Measurements from ENCODE around the gene PXMP4.
"Not testable (repeated sequence)": the region's sequence is repeated elsewhere in the genome, so short reads cannot be mapped to it uniquely, and the experiment has no call there.

Gene PXMP4

DNA sequence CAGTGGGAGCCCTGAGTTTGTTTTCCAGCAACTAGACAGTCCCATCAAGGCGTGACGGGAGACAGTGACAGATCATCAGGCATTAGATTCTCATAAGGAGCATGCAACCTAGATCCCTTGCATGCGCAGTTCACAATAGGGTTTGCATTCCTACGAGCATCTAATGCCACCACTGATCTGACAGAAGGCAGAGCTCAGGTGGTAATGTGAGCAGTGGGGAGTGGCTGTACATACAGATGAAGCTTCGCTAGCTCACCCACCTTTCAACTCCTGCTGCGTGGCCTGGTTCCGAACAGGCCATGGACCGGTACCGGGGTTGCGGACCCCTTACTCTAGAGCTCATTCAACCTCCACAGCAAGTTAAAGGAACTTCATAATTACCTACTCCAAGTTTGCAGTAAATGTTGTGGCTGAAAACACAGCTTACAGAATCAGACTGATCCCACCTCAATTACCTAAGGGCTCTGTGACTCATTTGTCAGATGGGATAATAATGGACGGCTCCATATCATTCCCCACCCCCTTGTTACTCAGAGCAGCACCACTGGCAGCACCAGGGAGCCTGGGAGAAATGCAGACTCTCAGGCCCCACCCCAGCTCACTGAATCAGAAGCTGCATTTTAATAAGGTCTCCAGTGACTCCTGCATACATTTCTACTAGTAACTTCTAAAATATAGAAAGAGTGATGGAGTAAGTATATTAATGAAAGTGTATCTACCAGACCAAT, 15.7 kb downstream of the PXMP4 start:
- no peak for DNase-seq (ENCODE audit: low read depth in 2 of 3, low spot score in 2 of 3)

- no peak for DNase-seq (ENCODE audit: low read depth in 2 of 3, low spot score in 2 of 3)
Measured at GRCh38 chr20:33703498-33704137, 16.5 kb downstream of the PXMP4 start.

GRCh38 chr20:33702861-33703260, 17.2 kb downstream of the PXMP4 start:
- no peak for DNase-seq (ENCODE audit: low read depth in 2 of 3, low spot score in 2 of 3)

GRCh38 chr20:33701629-33702450, 18.3 kb downstream of the PXMP4 start:
- DNase-seq (ENCODE audit: low read depth in 2 of 3, low spot score in 2 of 3): no peak

GRCh38 chr20:33700696-33701441, 19.2 kb downstream of the PXMP4 start:
- not testable (repeated sequence) for DNase-seq (ENCODE audit: low read depth in 2 of 3, low spot score in 2 of 3)

GRCh38 chr20:33698966-33699365, 21.1 kb downstream of the PXMP4 start:
- DNase-seq (ENCODE audit: low read depth in 2 of 3, low spot score in 2 of 3): not testable (repeated sequence)

GRCh38 chr20:33697129-33697528, 23.0 kb downstream of the PXMP4 start:
- no peak for DNase-seq (ENCODE audit: low read depth in 2 of 3, low spot score in 2 of 3)

DNA sequence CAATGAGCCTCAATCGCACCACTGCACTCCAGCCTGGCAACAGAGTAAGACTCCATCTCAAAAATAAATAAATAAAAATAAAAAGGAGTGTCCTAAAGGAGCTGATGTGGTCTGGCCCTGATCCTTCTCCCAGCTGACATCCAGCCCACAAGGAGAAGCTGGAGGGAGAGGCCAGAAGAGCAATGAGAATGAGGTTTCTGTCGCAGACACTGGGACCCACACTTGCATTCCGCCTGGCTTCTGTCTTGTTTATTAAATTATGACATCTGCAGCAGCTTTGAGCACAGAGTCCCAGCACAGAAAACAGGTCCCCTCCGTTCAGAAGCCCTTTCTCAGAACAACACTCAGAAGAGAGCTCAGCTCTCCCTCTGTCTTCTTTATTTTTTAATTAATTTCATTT, 23.7 kb downstream of the PXMP4 start:
- no peak for DNase-seq (ENCODE audit: low read depth in 2 of 3, low spot score in 2 of 3)

GRCh38 chr20:33694639-33695012, 25.5 kb downstream of the PXMP4 start:
- no peak for DNase-seq (ENCODE audit: low read depth in 2 of 3, low spot score in 2 of 3)

- DNase-seq (ENCODE audit: low read depth in 2 of 3, low spot score in 2 of 3): no peak
Measured at GRCh38 chr20:33693741-33694638, 26.1 kb downstream of the PXMP4 start.

- no peak for DNase-seq (ENCODE audit: low read depth in 2 of 3, low spot score in 2 of 3)
Measured at GRCh38 chr20:33693289-33693688, 26.8 kb downstream of the PXMP4 start.

DNA sequence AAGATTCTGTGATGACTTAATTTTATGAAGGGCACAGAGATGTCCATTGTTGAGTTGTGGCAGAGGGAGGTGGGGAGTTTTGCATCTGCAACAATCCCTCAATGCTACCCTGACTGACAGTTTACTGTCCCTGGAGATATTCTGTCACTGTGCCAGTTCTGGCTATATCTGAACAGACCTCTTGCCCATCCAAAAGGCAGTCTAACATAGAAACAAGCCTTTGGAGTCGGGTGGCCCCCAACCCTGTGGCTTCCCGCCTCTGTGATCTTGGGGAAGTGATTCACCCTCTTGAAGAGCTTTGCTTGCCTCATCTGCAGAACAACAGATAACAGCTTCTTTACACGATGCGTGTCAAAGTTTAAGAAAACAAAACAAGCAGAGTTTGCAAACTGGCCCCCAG, 30.1 kb downstream of the PXMP4 start:
- DNase-seq (ENCODE audit: low read depth in 2 of 3, low spot score in 2 of 3): peak in 1 of 3 experiments; percentile 27

DNA sequence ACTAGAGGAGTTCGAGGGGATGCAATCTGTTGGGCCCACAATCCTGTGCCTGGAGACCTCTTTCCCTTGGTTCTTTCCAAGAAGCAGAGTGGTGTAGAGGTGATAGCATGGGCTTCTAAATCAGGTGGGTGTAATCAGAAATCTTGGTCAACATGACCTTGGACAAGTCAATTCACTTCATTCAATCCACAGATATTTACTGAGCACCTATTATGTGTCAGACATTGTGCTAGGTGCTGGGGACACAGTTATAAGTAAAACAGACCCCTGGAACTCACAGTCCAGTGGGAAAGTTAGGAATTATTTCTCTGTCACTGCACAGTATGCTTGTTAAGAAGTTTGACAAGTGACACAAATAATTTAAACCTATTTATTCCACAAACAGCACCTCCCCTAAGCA, 30.6 kb downstream of the PXMP4 start:
- no peak for DNase-seq (ENCODE audit: low read depth in 2 of 3, low spot score in 2 of 3)

DNA sequence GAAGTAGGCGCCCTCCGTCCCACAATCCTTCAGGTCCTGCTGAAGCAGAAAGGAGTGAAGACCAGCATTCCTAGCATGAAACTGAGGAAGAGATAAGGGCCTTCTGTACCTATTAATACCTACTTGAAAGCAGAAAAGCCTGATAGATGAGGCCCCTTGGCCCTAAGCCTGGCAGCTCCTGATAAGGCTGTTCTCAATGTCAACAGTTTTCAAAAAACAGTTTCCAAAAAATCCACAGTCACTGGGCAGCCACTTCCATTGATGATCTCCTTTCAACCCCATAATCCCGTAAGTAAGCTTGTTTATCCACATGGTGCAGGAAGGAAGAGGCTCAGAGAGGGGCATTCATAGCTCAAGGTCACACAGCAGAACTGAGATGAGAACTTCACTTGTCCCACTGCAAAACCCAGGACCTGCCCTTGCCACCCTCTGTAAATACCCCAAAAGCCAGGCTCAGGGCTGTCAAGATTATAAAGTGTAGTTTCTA, 31.1 kb downstream of the PXMP4 start:
- DNase-seq (ENCODE audit: low read depth in 2 of 3, low spot score in 2 of 3): no peak

- DNase-seq (ENCODE audit: low read depth in 2 of 3, low spot score in 2 of 3): no peak
Measured at GRCh38 chr20:33687993-33688937, 31.8 kb downstream of the PXMP4 start.

- no peak for DNase-seq (ENCODE audit: low read depth in 2 of 3, low spot score in 2 of 3)
Measured at GRCh38 chr20:33687370-33687915, 32.7 kb downstream of the PXMP4 start.

GRCh38 chr20:33686984-33687366, 33.1 kb downstream of the PXMP4 start:
- DNase-seq (ENCODE audit: low read depth in 2 of 3, low spot score in 2 of 3): no peak

GRCh38 chr20:33686100-33686983, 33.8 kb downstream of the PXMP4 start, which contains the start of gene E2F1:
Gene E2F1 (minus strand): TSS chr20:33686385. CDS start chr20:33686264, 121 bp downstream.
- peak; percentile 94 to 96 (median 94) for DNase-seq (ENCODE audit: low read depth in 2 of 3, low spot score in 2 of 3)

Measured in activated CD8-positive, alpha-beta memory T cell treated with anti-CD3 and anti-CD28 coated beads for 48 hours (primary cell).